DOHH2 (cell line): ENCODE results near the gene RIOK3.

Experiments
- H3F3A ChIP-seq: fragments of 200-600 bp; sonication (generic), shearing (Covaris generic); 2 replicates; pipeline ENCODE4 v1.6.0; 2016; ENCODE audit warnings: antibody characterized with exemption, mild to moderate bottlenecking; ENCODE audit not compliant: control insufficient read depth, insufficient read depth
- H3K27ac ChIP-seq: fragments of 200-600 bp; sonication (generic); 2 replicates; pipeline ENCODE4 v1.5.1; 2014; ENCODE audit warnings: low read depth, mild to moderate bottlenecking, low read length, moderate library complexity
- H3K27me3 ChIP-seq: fragments of 200-600 bp; sonication (generic); 2 replicates; pipeline ENCODE4 v1.6.1; 2014; ENCODE audit warnings: mild to moderate bottlenecking, low read length, mixed read lengths; ENCODE audit not compliant: control insufficient read depth
- H3K36me3 ChIP-seq: fragments of 200-600 bp; sonication (generic); 2 replicates; pipeline ENCODE4 v1.6.1; 2014; ENCODE audit warnings: mild to moderate bottlenecking, low read length, moderate library complexity, mixed read lengths; ENCODE audit not compliant: control insufficient read depth
- H3K4me1 ChIP-seq: fragments of 200-600 bp; sonication (generic); 2 replicates; pipeline ENCODE4 v1.6.1; 2014; ENCODE audit warnings: mild to moderate bottlenecking, low read length, mixed read lengths; ENCODE audit not compliant: control insufficient read depth
- H3K4me2 ChIP-seq: fragments of 200-600 bp; sonication (generic); 2 replicates; pipeline ENCODE4 v1.6.0; 2014; ENCODE audit warnings: mild to moderate bottlenecking, low read length, moderate library complexity
- H3K4me3 ChIP-seq: fragments of 200-600 bp; sonication (generic); 2 replicates; pipeline ENCODE4 v1.5.1; 2014; ENCODE audit warnings: mild to moderate bottlenecking, low read length, mixed read lengths
- H3K79me2 ChIP-seq: fragments of 200-600 bp; sonication (generic); 2 replicates; pipeline ENCODE4 v1.6.1; 2014; ENCODE audit warnings: mild to moderate bottlenecking, low read length, mixed read lengths; ENCODE audit not compliant: control insufficient read depth
- H3K9me2 ChIP-seq: fragments of 200-600 bp; sonication (generic); replicated peaks from 2 replicates; pipeline ENCODE4 v1.6.1; 2014; ENCODE audit warnings: mild to moderate bottlenecking, low read length, mixed read lengths; ENCODE audit not compliant: control insufficient read depth
- H3K9me3 ChIP-seq: fragments of 200-600 bp; sonication (generic); 2 replicates; pipeline ENCODE4 v1.6.1; 2014; ENCODE audit warnings: antibody characterized with exemption, low read length, mixed read lengths; ENCODE audit not compliant: control insufficient read depth, insufficient read depth
- H4K20me1 ChIP-seq: fragments of 200-600 bp; sonication (generic); 2 replicates; pipeline ENCODE4 v1.6.0; 2014; ENCODE audit warnings: low read depth, mild to moderate bottlenecking, antibody characterized with exemption, low read length, moderate library complexity; ENCODE audit not compliant: control insufficient read depth, insufficient read depth
- CTCF ChIP-seq: fragments of 200-600 bp; sonication (generic); IDR thresholded peaks from one replicate; pipeline ENCODE4 v1.5.1; 2014; ENCODE audit warnings: antibody characterized with exemption, mild to moderate bottlenecking, low read depth, low read length; ENCODE audit not compliant: poor library complexity, severe bottlenecking
- EZH2phosphoT487 ChIP-seq: fragments of 200-600 bp; sonication (generic); IDR thresholded peaks from 2 replicates; pipeline ENCODE4 v1.6.1; 2017; ENCODE audit warnings: borderline replicate concordance, mild to moderate bottlenecking, antibody characterized with exemption, low read length, moderate library complexity, mixed read lengths

RIOK3 gene

GRCh38 chr18:23438046-23438377 is 15.1 kb upstream of the RIOK3 start:
- Histone ChIP-seq H3K27me3 (no peaks in the 10 kb centered on the region), H3K36me3 (no peaks in the 10 kb centered on the region)

GRCh38 chr18:23438608-23439366 is 14.3 kb upstream of the RIOK3 start:
- Histone ChIP-seq H3K4me3 (peak overlapping the region; percentile 78), H3K79me2 (peaks cover 15% of the 10 kb centered on the region), H3K9me3 (0 out of 2 replicates have a peak, but pooled peaks cover 3% of the 10 kb centered on the region), H4K20me1 (no peaks in the 10 kb centered on the region), H3K27me3 (no peaks in the 10 kb centered on the region), H3F3A (no peaks in the 10 kb centered on the region), H3K36me3 (no peaks in the 10 kb centered on the region), H3K4me2 (peak overlapping the region; percentile 72), H3K27ac (no peak overlapping the region), H3K9me2 (no peaks in the 10 kb centered on the region), H3K4me1 (peaks cover 10% of the 10 kb centered on the region)
- TF ChIP-seq EZH2phosphoT487 (no peak), CTCF (no peak)

More at GRCh38 chr18:23438046-23438377, 15.1 kb upstream of the RIOK3 start:
- H3F3A ChIP-seq = no peaks in the 10 kb centered on the region
- peak overlapping the region; percentile 72 for H3K4me2 ChIP-seq
- peaks cover 15% of the 10 kb centered on the region for H3K79me2 ChIP-seq
- no peak overlapping the region for H3K27ac ChIP-seq
- H4K20me1 ChIP-seq = no peaks in the 10 kb centered on the region
- TF ChIP-seq CTCF (no peak), EZH2phosphoT487 (no peak)
- peaks cover 10% of the 10 kb centered on the region for H3K4me1 ChIP-seq
- peak overlapping the region; percentile 78 for H3K4me3 ChIP-seq
- 0 out of 2 replicates have a peak, but pooled peaks cover 3% of the 10 kb centered on the region for H3K9me3 ChIP-seq
- no peaks in the 10 kb centered on the region for H3K9me2 ChIP-seq

GRCh38 chr18:23440131-23440530 is 13.0 kb upstream of the RIOK3 start:
- H3K9me2 ChIP-seq = no peaks in the 10 kb centered on the region
- 0 out of 2 replicates have a peak, but pooled peaks cover 3% of the 10 kb centered on the region for H3K9me3 ChIP-seq
- TF ChIP-seq EZH2phosphoT487 (no peak), CTCF (no peak)
- no peak overlapping the region for H3K27ac ChIP-seq
- no peak overlapping the region for H3K4me3 ChIP-seq
- no peak overlapping the region for H3K4me2 ChIP-seq
- no peaks in the 10 kb centered on the region for H4K20me1 ChIP-seq
- no peaks in the 10 kb centered on the region for H3K27me3 ChIP-seq
- H3K4me1 ChIP-seq = peaks cover 10% of the 10 kb centered on the region
- no peaks in the 10 kb centered on the region for H3F3A ChIP-seq
- peaks cover 15% of the 10 kb centered on the region for H3K79me2 ChIP-seq
- H3K36me3 ChIP-seq = no peaks in the 10 kb centered on the region
